OCI-M1 (cell line): ENCODE data around the gene CDHR5.
A peak's percentile ranks its signal among the peaks of the same experiment; 100 is the strongest.

ENCODE experiments used
- DNase-seq: peaks from one replicate; lab custom pipeline; 2025; lab: John Stamatoyannopoulos, UW

Gene CDHR5

GRCh38 chr11:621838-622237 is 2.9 kb downstream of the CDHR5 start:
- DNase-seq = no peak

- no peak for DNase-seq
Measured at GRCh38 chr11:620935-621814, 3.6 kb downstream of the CDHR5 start.

- DNase-seq = no peak
Measured at GRCh38 chr11:620201-620600, 4.6 kb downstream of the CDHR5 start.

- no peak for DNase-seq
Measured at GRCh38 chr11:619628-620050, 5.1 kb downstream of the CDHR5 start.

GRCh38 chr11:618856-619627 is 5.7 kb downstream of the CDHR5 start:
- no peak for DNase-seq

GRCh38 chr11:617912-618682 is 6.7 kb downstream of the CDHR5 start:
- no peak for DNase-seq

- DNase-seq = no peak
Measured at GRCh38 chr11:617199-617911, 7.4 kb downstream of the CDHR5 start.

- DNase-seq = no peak
Measured at GRCh38 chr11:616320-617198, 8.2 kb downstream of the CDHR5 start.

GRCh38 chr11:615504-616319 is 9.0 kb downstream of the CDHR5 start, which contains the start of gene IRF7:
Gene IRF7, minus strand, starts transcription at chr11:615950. Its CDS starts 586 bp downstream, at chr11:615364.
- DNase-seq = peak; percentile 98

GRCh38 chr11:614623-615503 is 9.9 kb downstream of the CDHR5 start:
- no peak for DNase-seq

- peak; percentile 14 for DNase-seq
Measured at GRCh38 chr11:614021-614622, 10.6 kb downstream of the CDHR5 start.

- peak; percentile 21 for DNase-seq
Measured at GRCh38 chr11:613369-613968, 11.3 kb downstream of the CDHR5 start.

GRCh38 chr11:612961-613300 is 11.8 kb downstream of the CDHR5 start:
- no peak for DNase-seq

GRCh38 chr11:612201-612960 is 12.4 kb downstream of the CDHR5 start:
- peak; percentile 45 for DNase-seq

- DNase-seq = no peak
Measured at GRCh38 chr11:611001-611996, 13.5 kb downstream of the CDHR5 start.
